ENCODE data around the gene ACY1.

- TF ChIP-seq POLR2A (IDR thresholded peaks at IDR 0.05): no peak
- no peak for TF ChIP-seq CTCF (IDR thresholded peaks at IDR 0.05)
- no peak for TF ChIP-seq EP300 (IDR thresholded peaks at IDR 0.05; ENCODE audit: low read depth)
Observed at GRCh38 chr3:52036829-52037228, 53.5 kb downstream of the ACY1 start.
